Sigmoid colon (tissue), 4 donors: Measurements from ENCODE around the gene PIAS1.

Source experiments
- POLR2A ChIP-seq, 2 donors: fragments of 450-650 bp; IDR thresholded peaks; one replicate each; pipeline ENCODE4 v1.6.1; 2016; ENCODE audit warnings: antibody characterized with exemption in 2 of 2, mild to moderate bottlenecking in 2 of 2, moderate library complexity in 2 of 2
- POLR2AphosphoS5 ChIP-seq, 4 donors: sonication (generic); formaldehyde crosslinking; IDR thresholded peaks; one replicate each; pipeline ENCODE4 v1.6.1; 2017; ENCODE audit warnings: antibody characterized with exemption in 4 of 4
- TF ChIP-seq, protein P1 (sequence below), 4 experiments: fragments of 450-650 bp in 3 of 4; fragments of 200-600 bp in 1 of 4; IDR thresholded peaks; one replicate each; pipeline ENCODE4 v1.5.1; 2016 to 2019; ENCODE audit warnings: antibody characterized with exemption in 4 of 4, mild to moderate bottlenecking in 3 of 4, moderate library complexity in 2 of 4

DNA sequence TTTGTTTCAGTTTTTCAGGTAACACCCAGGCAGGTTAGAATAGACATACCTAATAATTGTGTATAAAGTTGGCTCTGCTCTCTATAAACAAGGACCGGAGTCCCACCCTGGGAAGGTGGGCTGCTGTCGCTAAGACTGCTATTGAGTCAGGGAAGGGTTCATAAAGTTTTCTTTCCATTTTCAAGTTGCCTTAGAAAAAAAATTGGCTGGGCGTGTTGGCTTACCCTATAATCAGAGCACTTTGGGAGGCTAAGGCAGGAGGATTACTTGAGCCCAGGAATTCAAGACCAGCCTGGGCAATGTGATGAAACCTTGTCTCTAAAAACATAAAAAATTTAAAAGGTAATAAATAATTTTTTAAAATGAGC, 11.3 kb upstream of the PIAS1 start:
- TF ChIP-seq, protein P1, sequence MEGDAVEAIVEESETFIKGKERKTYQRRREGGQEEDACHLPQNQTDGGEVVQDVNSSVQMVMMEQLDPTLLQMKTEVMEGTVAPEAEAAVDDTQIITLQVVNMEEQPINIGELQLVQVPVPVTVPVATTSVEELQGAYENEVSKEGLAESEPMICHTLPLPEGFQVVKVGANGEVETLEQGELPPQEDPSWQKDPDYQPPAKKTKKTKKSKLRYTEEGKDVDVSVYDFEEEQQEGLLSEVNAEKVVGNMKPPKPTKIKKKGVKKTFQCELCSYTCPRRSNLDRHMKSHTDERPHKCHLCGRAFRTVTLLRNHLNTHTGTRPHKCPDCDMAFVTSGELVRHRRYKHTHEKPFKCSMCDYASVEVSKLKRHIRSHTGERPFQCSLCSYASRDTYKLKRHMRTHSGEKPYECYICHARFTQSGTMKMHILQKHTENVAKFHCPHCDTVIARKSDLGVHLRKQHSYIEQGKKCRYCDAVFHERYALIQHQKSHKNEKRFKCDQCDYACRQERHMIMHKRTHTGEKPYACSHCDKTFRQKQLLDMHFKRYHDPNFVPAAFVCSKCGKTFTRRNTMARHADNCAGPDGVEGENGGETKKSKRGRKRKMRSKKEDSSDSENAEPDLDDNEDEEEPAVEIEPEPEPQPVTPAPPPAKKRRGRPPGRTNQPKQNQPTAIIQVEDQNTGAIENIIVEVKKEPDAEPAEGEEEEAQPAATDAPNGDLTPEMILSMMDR (IDR thresholded peaks at IDR 0.05) = no peak
- no peak for TF ChIP-seq POLR2AphosphoS5 (IDR thresholded peaks at IDR 0.05)
- TF ChIP-seq POLR2A (IDR thresholded peaks at IDR 0.05) = no peak
